Sigmoid colon (tissue), 4 donors: ENCODE results near the gene MCFD2.

Experiments
- CTCF ChIP-seq, 4 experiments: fragments of 450-650 bp in 3 of 4; fragments of 200-600 bp in 1 of 4; IDR thresholded peaks; one replicate each; pipeline ENCODE4 v1.5.1; 2016 to 2019; ENCODE audit warnings: antibody characterized with exemption in 4 of 4, mild to moderate bottlenecking in 3 of 4, moderate library complexity in 2 of 4
- EP300 ChIP-seq, 4 donors: sonication (generic); formaldehyde crosslinking; IDR thresholded peaks; one replicate each; pipeline ENCODE4 v1.6.1; 2017; ENCODE audit warnings: antibody characterized with exemption in 4 of 4
- POLR2A ChIP-seq, 2 donors: fragments of 450-650 bp; IDR thresholded peaks; one replicate each; pipeline ENCODE4 v1.6.1; 2016; ENCODE audit warnings: antibody characterized with exemption in 2 of 2, mild to moderate bottlenecking in 2 of 2, moderate library complexity in 2 of 2
- POLR2AphosphoS5 ChIP-seq, 4 donors: sonication (generic); formaldehyde crosslinking; IDR thresholded peaks; one replicate each; pipeline ENCODE4 v1.6.1; 2017; ENCODE audit warnings: antibody characterized with exemption in 4 of 4

GRCh38 chr2:46935071-46935470 lies 19.5 kb upstream of the MCFD2 start:
- TF ChIP-seq CTCF (IDR thresholded peaks at IDR 0.05) = no peak
- no peak for TF ChIP-seq POLR2A (IDR thresholded peaks at IDR 0.05)
- TF ChIP-seq POLR2AphosphoS5 (IDR thresholded peaks at IDR 0.05) = no peak
- TF ChIP-seq EP300 (IDR thresholded peaks at IDR 0.05) = no peak
